Adrenal gland (tissue), 5 donors: ENCODE data around the gene NTRK1.

Experiments used
- POLR2A ChIP-seq, 2 donors: fragments of 450-650 bp; IDR thresholded peaks; one replicate each; pipeline ENCODE4 v1.6.1; 2017; ENCODE audit warnings: antibody characterized with exemption in 2 of 2, mild to moderate bottlenecking in 2 of 2, moderate library complexity in 1 of 2
- TF ChIP-seq, protein P1 (sequence below), 6 experiments: fragments of 450-650 bp in 4 of 6; fragments of 200-600 bp in 2 of 6; sonication (generic) in 1 of 6; IDR thresholded peaks; 1 replicate in 5 of 6; 2 replicates in 1 of 6; pipeline versions ENCODE4 v1.5.1 to v1.8.0; 2016 to 2021; ENCODE audit warnings: antibody characterized with exemption in 6 of 6, mild to moderate bottlenecking in 2 of 6, moderate library complexity in 1 of 6
- donor health status: DM: no; HTN: no; CAD: no.

DNA sequence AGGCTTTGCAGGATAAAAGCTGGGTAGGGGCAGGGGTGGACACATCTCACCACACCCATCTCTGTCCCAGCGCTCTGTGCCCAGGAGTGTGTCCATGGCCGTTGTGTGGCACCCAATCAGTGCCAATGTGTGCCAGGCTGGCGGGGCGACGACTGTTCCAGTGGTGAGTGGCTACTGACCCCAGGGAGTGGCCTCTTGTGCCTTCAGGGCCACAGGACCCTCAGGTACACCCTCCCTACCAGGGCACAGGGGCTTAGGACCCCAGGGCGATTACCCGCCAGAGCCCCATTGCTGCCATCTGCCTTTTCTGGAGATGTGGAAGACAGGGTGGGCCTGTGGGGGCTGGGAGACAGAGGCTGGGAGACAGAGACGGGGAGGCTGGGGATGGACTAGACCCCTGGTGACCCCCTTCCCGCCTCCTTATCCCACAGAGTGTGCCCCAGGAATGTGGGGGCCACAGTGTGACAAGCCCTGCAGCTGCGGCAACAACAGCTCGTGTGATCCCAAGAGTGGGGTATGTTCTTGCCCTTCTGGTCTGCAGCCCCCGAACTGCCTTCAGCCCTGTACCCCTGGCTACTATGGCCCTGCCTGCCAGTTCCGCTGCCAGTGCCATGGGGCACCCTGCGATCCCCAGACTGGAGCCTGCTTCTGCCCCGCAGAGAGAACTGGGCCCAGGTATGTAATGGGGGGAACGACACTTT lies 45.7 kb downstream of the NTRK1 start:
- TF ChIP-seq, protein P1, sequence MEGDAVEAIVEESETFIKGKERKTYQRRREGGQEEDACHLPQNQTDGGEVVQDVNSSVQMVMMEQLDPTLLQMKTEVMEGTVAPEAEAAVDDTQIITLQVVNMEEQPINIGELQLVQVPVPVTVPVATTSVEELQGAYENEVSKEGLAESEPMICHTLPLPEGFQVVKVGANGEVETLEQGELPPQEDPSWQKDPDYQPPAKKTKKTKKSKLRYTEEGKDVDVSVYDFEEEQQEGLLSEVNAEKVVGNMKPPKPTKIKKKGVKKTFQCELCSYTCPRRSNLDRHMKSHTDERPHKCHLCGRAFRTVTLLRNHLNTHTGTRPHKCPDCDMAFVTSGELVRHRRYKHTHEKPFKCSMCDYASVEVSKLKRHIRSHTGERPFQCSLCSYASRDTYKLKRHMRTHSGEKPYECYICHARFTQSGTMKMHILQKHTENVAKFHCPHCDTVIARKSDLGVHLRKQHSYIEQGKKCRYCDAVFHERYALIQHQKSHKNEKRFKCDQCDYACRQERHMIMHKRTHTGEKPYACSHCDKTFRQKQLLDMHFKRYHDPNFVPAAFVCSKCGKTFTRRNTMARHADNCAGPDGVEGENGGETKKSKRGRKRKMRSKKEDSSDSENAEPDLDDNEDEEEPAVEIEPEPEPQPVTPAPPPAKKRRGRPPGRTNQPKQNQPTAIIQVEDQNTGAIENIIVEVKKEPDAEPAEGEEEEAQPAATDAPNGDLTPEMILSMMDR (IDR thresholded peaks at IDR 0.05), result no peak
- no peak for TF ChIP-seq POLR2A (IDR thresholded peaks at IDR 0.05)
